ENCODE results near the gene YJU2.

GRCh38 chr19:4225885-4226284 is 21.0 kb upstream of the YJU2 start:
- no peak for TF ChIP-seq POLR2AphosphoS5 (IDR thresholded peaks at IDR 0.05)
- no peak for TF ChIP-seq CTCF (IDR thresholded peaks at IDR 0.05)
- no peak for TF ChIP-seq EP300 (IDR thresholded peaks at IDR 0.05)
- no peak for TF ChIP-seq POLR2A (IDR thresholded peaks at IDR 0.05)

Data from upper lobe of left lung (tissue), 4 donors.